Measurements from ENCODE around the gene CIITA. TPM values are rescaled to one million over a fixed set of nuclear protein-coding genes. Genes with fewer than 3 reads are reported as not detected.

CIITA gene
- total and polyA plus RNA-seq, 4 donors = 11.5 to 59.6 (median 26.6) TPM

DNA sequence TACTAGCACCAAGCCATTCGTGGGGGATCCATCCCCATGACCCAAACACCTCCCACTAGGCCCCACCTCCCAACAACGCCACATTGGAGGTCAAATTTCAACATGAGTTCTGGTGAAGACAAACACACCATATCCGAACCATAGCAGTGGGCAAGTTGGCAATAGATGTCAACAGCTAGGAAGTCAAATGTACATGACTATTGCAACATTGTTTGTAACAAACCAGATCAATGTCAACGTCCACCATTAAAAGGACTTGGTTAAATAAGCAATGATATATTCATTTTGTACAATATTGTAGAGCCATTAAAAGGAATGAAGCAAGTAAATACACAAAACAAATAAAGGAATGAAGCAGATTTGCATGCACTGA is 26.5 kb upstream of the CIITA start:
- no peaks in the 10 kb centered on the region for H3K36me3 ChIP-seq (ENCODE audit: control insufficient read depth in 4 of 4, insufficient read depth in 4 of 4, low read length in 4 of 4)
- H3K27me3 ChIP-seq (ENCODE audit: control insufficient read depth in 3 of 3, insufficient read depth in 3 of 3, low read length in 2 of 3) = no peaks in the 10 kb centered on the region
- H3K9me3 ChIP-seq (ENCODE audit: control insufficient read depth in 4 of 4, insufficient read depth in 3 of 4, low read length in 3 of 4) = no peaks in the 10 kb centered on the region
- 51 to 67% methylated on average over 4 of the region's 4 CpGs for WGBS, 2 donors
- DNase-seq (no peak), ATAC-seq (ENCODE audit: insufficient read depth, low FRiP score) (no peak)
- no peak overlapping the region for H3K27ac ChIP-seq (ENCODE audit: low read depth in 1 of 2, low read length in 1 of 2)
- TF ChIP-seq, protein P1, sequence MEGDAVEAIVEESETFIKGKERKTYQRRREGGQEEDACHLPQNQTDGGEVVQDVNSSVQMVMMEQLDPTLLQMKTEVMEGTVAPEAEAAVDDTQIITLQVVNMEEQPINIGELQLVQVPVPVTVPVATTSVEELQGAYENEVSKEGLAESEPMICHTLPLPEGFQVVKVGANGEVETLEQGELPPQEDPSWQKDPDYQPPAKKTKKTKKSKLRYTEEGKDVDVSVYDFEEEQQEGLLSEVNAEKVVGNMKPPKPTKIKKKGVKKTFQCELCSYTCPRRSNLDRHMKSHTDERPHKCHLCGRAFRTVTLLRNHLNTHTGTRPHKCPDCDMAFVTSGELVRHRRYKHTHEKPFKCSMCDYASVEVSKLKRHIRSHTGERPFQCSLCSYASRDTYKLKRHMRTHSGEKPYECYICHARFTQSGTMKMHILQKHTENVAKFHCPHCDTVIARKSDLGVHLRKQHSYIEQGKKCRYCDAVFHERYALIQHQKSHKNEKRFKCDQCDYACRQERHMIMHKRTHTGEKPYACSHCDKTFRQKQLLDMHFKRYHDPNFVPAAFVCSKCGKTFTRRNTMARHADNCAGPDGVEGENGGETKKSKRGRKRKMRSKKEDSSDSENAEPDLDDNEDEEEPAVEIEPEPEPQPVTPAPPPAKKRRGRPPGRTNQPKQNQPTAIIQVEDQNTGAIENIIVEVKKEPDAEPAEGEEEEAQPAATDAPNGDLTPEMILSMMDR (IDR thresholded peaks at IDR 0.05; ENCODE audit: control extremely low read depth, extremely low read depth) = no peak
- H3K9ac ChIP-seq (ENCODE audit: insufficient read depth in 1 of 2, low read length in 2 of 2) = no peak overlapping the region
- peaks cover 0 to 5% (median 0%) of the 10 kb centered on the region in 5 donors for H3K4me1 ChIP-seq (ENCODE audit: control insufficient read depth in 5 of 5, insufficient read depth in 5 of 5, low read length in 5 of 5)
- no peak overlapping the region for H3K4me3 ChIP-seq

DNA sequence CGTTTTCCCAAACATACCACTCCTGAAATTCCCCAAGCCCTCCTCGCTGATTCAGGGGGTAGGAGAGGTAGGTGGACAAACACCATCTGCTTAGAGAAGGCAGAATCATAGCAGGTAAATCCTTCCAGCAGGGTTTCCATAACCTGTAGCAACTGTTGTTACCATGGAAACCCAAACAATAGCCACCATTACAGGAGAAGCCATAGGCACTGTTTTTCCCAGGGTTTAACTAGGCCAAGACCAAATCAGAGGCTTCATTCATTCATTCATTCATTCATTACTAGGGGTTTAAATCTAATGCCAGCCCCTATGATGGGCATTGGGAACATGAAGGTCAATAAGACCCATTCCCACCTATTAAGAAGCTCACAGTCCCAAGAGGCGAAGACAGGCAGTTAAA is 25.5 kb upstream of the CIITA start:
- Histone ChIP-seq H3K27ac (ENCODE audit: low read depth in 1 of 2, low read length in 1 of 2) (no peak overlapping the region), H3K4me1 (ENCODE audit: control insufficient read depth in 5 of 5, insufficient read depth in 5 of 5, low read length in 5 of 5) (peaks cover 0 to 5% (median 0%) of the 10 kb centered on the region in 5 donors), H3K36me3 (ENCODE audit: control insufficient read depth in 4 of 4, insufficient read depth in 4 of 4, low read length in 4 of 4) (no peaks in the 10 kb centered on the region), H3K27me3 (ENCODE audit: control insufficient read depth in 3 of 3, insufficient read depth in 3 of 3, low read length in 2 of 3) (no peaks in the 10 kb centered on the region), H3K9me3 (ENCODE audit: control insufficient read depth in 4 of 4, insufficient read depth in 3 of 4, low read length in 3 of 4) (no peaks in the 10 kb centered on the region), H3K9ac (ENCODE audit: insufficient read depth in 1 of 2, low read length in 2 of 2) (no peak overlapping the region), H3K4me3 (no peak overlapping the region)
- TF ChIP-seq, protein P1 (IDR thresholded peaks at IDR 0.05; ENCODE audit: control extremely low read depth, extremely low read depth) = no peak
- no peak for DNase-seq
- ATAC-seq (ENCODE audit: insufficient read depth, low FRiP score) = no peak
- WGBS, 2 donors = 93 to 94% methylated on average over 3 of the region's 3 CpGs

DNA sequence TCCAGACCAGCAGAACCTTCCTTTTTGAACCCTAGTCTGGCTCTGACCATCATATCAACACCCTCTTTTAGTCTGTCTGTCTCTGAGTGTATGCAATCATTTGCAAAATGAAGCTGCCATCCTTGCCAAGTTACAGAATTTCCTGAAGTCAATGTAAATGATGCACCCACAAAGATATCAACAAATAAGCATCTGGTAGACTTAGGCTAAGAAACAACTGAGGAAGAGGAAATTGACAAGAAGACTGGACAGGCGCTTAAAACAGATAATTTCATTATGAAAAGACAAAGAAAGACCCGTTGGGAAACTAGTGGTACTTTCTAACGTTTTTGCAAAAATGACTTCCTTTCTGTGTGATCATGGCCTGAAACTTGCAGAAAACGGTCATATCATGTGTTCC is 24.7 kb upstream of the CIITA start:
- H3K27ac ChIP-seq (ENCODE audit: low read depth in 1 of 2, low read length in 1 of 2) = no peak overlapping the region
- H3K4me3 ChIP-seq = no peak overlapping the region
- no peak for DNase-seq
- no peak overlapping the region for H3K9ac ChIP-seq (ENCODE audit: insufficient read depth in 1 of 2, low read length in 2 of 2)
- no peaks in the 10 kb centered on the region for H3K27me3 ChIP-seq (ENCODE audit: control insufficient read depth in 3 of 3, insufficient read depth in 3 of 3, low read length in 2 of 3)
- H3K36me3 ChIP-seq (ENCODE audit: control insufficient read depth in 4 of 4, insufficient read depth in 4 of 4, low read length in 4 of 4) = no peaks in the 10 kb centered on the region
- TF ChIP-seq, protein P1 (IDR thresholded peaks at IDR 0.05; ENCODE audit: control extremely low read depth, extremely low read depth) = no peak
- 20 to 42% methylated on average over 4 of the region's 4 CpGs for WGBS, 2 donors
- no peak for ATAC-seq (ENCODE audit: insufficient read depth, low FRiP score)
- no peaks in the 10 kb centered on the region for H3K4me1 ChIP-seq (ENCODE audit: control insufficient read depth in 5 of 5, insufficient read depth in 5 of 5, low read length in 5 of 5)
- H3K9me3 ChIP-seq (ENCODE audit: control insufficient read depth in 4 of 4, insufficient read depth in 3 of 4, low read length in 3 of 4) = no peaks in the 10 kb centered on the region

DNA sequence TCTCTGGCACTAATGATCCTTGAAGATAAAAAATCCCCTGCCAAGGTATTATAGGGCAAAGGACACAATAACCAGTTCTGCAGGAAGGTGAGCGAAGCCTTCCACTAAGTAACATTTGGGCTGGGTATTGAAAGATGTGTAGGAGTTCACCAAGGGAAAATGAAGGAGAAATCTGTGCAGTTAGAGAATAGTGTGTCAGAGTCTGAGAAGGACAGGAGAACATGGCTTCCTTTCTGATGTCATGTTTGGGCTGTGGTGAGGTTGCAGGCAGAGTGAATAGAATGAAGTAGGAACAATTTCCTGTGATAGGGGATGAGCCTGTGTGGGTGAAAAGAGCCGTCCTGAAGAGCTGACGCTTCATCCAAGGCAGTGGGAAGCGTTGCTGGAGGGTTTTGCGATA is 24.1 kb upstream of the CIITA start:
- TF ChIP-seq, protein P1 (IDR thresholded peaks at IDR 0.05; ENCODE audit: control extremely low read depth, extremely low read depth) = no peak
- 71 to 73% methylated on average over 5 of the region's 5 CpGs for WGBS, 2 donors
- Histone ChIP-seq H3K4me3 (no peak overlapping the region), H3K27me3 (ENCODE audit: control insufficient read depth in 3 of 3, insufficient read depth in 3 of 3, low read length in 2 of 3) (no peaks in the 10 kb centered on the region), H3K9ac (ENCODE audit: insufficient read depth in 1 of 2, low read length in 2 of 2) (no peak overlapping the region), H3K4me1 (ENCODE audit: control insufficient read depth in 5 of 5, insufficient read depth in 5 of 5, low read length in 5 of 5) (no peaks in the 10 kb centered on the region), H3K9me3 (ENCODE audit: control insufficient read depth in 4 of 4, insufficient read depth in 3 of 4, low read length in 3 of 4) (no peaks in the 10 kb centered on the region), H3K36me3 (ENCODE audit: control insufficient read depth in 4 of 4, insufficient read depth in 4 of 4, low read length in 4 of 4) (no peaks in the 10 kb centered on the region), H3K27ac (ENCODE audit: low read depth in 1 of 2, low read length in 1 of 2) (no peak overlapping the region)
- ATAC-seq (ENCODE audit: insufficient read depth, low FRiP score) = no peak
- DNase-seq = no peak

Measured in lung (tissue), 12 donors.